Stomach (tissue), 9 donors: ENCODE measurements around the gene COG3. TPM values are rescaled to one million over a fixed set of nuclear protein-coding genes. Genes with fewer than 3 reads are reported as not detected.

Experiments used
- DNase-seq, 2 donors: peaks; one replicate each; pipeline versions ENCODE4 v3.0.0 to v3.0.0-alpha.2; 2013 to 2019
- H3K27ac ChIP-seq, 5 donors: fragments of 200-600 bp in 4 of 5; sonication (generic) in 4 of 5; one replicate each; pipeline ENCODE4 v1.5.1; 2013 to 2019; ENCODE audit warnings: mild to moderate bottlenecking in 1 of 5, moderate library complexity in 1 of 5
- H3K27me3 ChIP-seq, 3 donors: fragments of 200-600 bp; sonication (generic); one replicate each; pipeline ENCODE4 v1.5.1; 2017 to 2019; ENCODE audit warnings: mixed run types in 1 of 3
- H3K36me3 ChIP-seq, 4 donors: fragments of 200-600 bp; sonication (generic); 1 replicate in 3 of 4; 2 replicates in 1 of 4; pipeline ENCODE4 v1.5.1; 2016 to 2019
- H3K4me1 ChIP-seq, 4 donors: fragments of 200-600 bp; sonication (generic); one replicate each; pipeline ENCODE4 v1.5.1; 2016 to 2019
- H3K4me3 ChIP-seq, 4 donors: fragments of 200-600 bp; sonication (generic) in 3 of 4; one replicate each; pipeline ENCODE4 v1.5.1; 2016 to 2019; ENCODE audit warnings: mild to moderate bottlenecking in 1 of 4
- H3K9me3 ChIP-seq, 4 donors: fragments of 200-600 bp; sonication (generic); one replicate each; pipeline ENCODE4 v1.5.1; 2016 to 2019
- CTCF ChIP-seq, 7 experiments: fragments of 450-650 bp in 4 of 7; fragments of 200-600 bp in 3 of 7; sonication (generic) in 3 of 7; IDR thresholded peaks; one replicate each; pipeline ENCODE4 v1.5.1; 2016 to 2019; ENCODE audit warnings: antibody characterized with exemption in 7 of 7, control low read depth in 2 of 7, mild to moderate bottlenecking in 1 of 7
- EP300 ChIP-seq: sonication (generic); formaldehyde crosslinking; IDR thresholded peaks from one replicate; pipeline ENCODE4 v1.6.1; 2017; ENCODE audit warnings: antibody characterized with exemption
- POLR2A ChIP-seq, 4 donors: fragments of 450-650 bp; IDR thresholded peaks; one replicate each; pipeline ENCODE4 v1.6.1; 2016; ENCODE audit warnings: antibody characterized with exemption in 4 of 4, control low read depth in 2 of 4, mild to moderate bottlenecking in 1 of 4, moderate library complexity in 1 of 4
- POLR2AphosphoS5 ChIP-seq, 3 donors: sonication (generic); formaldehyde crosslinking; IDR thresholded peaks; one replicate each; pipeline ENCODE4 v1.6.1; 2016; ENCODE audit warnings: antibody characterized with exemption in 3 of 3
- WGBS, 5 donors: extraction: QIAGEN DNeasy Blood & Tissue Kit in 3 of 5; methylation state at CpG; one replicate each; pipeline versions ENCODE4 v1.1.5 to v1.1.7; 2013 to 2018; 5-methylcytosine and 5-hydroxymethylcytosine counted together
- intact Hi-C: fragments of 100-400 bp; cut with DNase I; formaldehyde crosslinking; loops from one replicate; pipeline ENCODE4 v1.15.1; 2023; ENCODE audit warnings: low total_unique reads
- polyA plus RNA-seq, 3 donors: library from polyadenylated mRNA; stranded (reverse); fragments of 200-250 nt; gene quantifications; one replicate each; pipeline ENCODE4 v1.2.3, GENCODE V29; 2013
- total RNA-seq, 5 donors: library from RNA; depleted of rRNA; stranded (reverse); fragments of >200 nt; gene quantifications; one replicate each; pipeline versions ENCODE4 v1.1.0 to v1.2.3, GENCODE V29; 2014 to 2016
- donor health status: healthy with polysubstance abuse.
- donor health status: Bipolar disorder and iron deficiency.
- donor health status: healthy.

The COG3 gene
- total and polyA plus RNA-seq, 8 donors: 10.4 to 442 (median 39.7) TPM

- 25 to 48% (median 36%) methylated on average over 6 of the region's 6 CpGs for WGBS, 5 donors
- DNase-seq: peak; percentile 66
- peaks cover 26 to 71% (median 55%) of the 10 kb centered on the region in 4 donors for H3K36me3 ChIP-seq
- TF ChIP-seq POLR2AphosphoS5 (IDR thresholded peaks at IDR 0.05) (peak in 2 of 3 donors; percentile 15 to 32), POLR2A (IDR thresholded peaks at IDR 0.05) (no peak)
- H3K27me3 ChIP-seq: no peaks in the 10 kb centered on the region
- H3K9me3 ChIP-seq: no peaks in the 10 kb centered on the region
- H3K4me3 ChIP-seq: no peak overlapping the region
- intact Hi-C loops: no loop called here
- peaks cover 0 to 33% (median 28%) of the 10 kb centered on the region in 4 donors for H3K4me1 ChIP-seq
- peak overlapping the region; percentile 23 to 79 (median 68) for H3K27ac ChIP-seq
These were observed 63.1 kb downstream of the COG3 start for GRCh38 chr13:45527699-45528462.

- H3K27ac ChIP-seq: no peak overlapping the region
- TF ChIP-seq POLR2A (IDR thresholded peaks at IDR 0.05) (no peak), EP300 (no peak), CTCF (IDR thresholded peaks at IDR 0.05) (no peak), POLR2AphosphoS5 (IDR thresholded peaks at IDR 0.05) (no peak)
- WGBS, 5 donors: 81 to 87% (median 84%) methylated on average over 3 of the region's 3 CpGs
- H3K36me3 ChIP-seq: peaks cover 34 to 76% (median 63%) of the 10 kb centered on the region in 4 donors
- intact Hi-C loops: no loop called here
- H3K9me3 ChIP-seq: no peaks in the 10 kb centered on the region
- H3K4me3 ChIP-seq: no peak overlapping the region
- DNase-seq: no peak
- H3K27me3 ChIP-seq: no peaks in the 10 kb centered on the region
- peaks cover 0 to 31% (median 28%) of the 10 kb centered on the region in 4 donors for H3K4me1 ChIP-seq
These were observed 65.0 kb downstream of the COG3 start for GRCh38 chr13:45529758-45530157.

- H3K4me3 ChIP-seq: no peak overlapping the region
- no peak for DNase-seq
- H3K36me3 ChIP-seq: peaks cover 31 to 77% (median 71%) of the 10 kb centered on the region in 4 donors
- WGBS, 5 donors: 82 to 87% (median 84%) methylated on average over 9 of the region's 9 CpGs
- H3K9me3 ChIP-seq: no peaks in the 10 kb centered on the region
- TF ChIP-seq CTCF (IDR thresholded peaks at IDR 0.05) (no peak), POLR2AphosphoS5 (IDR thresholded peaks at IDR 0.05) (no peak), EP300 (no peak), POLR2A (IDR thresholded peaks at IDR 0.05) (no peak)
- no peaks in the 10 kb centered on the region for H3K27me3 ChIP-seq
- no peak overlapping the region for H3K27ac ChIP-seq
- no peaks in the 10 kb centered on the region for H3K4me1 ChIP-seq
- intact Hi-C loops: no loop called here
These were observed 69.9 kb downstream of the COG3 start for GRCh38 chr13:45534604-45535003.

- WGBS, 5 donors: 47 to 79% (median 52%) methylated on average over 2 of the region's 2 CpGs
- intact Hi-C loops: no loop called here
- no peaks in the 10 kb centered on the region for H3K9me3 ChIP-seq
- H3K4me3 ChIP-seq: no peak overlapping the region
- H3K27me3 ChIP-seq: no peaks in the 10 kb centered on the region
- H3K27ac ChIP-seq: no peak overlapping the region
- H3K36me3 ChIP-seq: peaks cover 18 to 61% (median 55%) of the 10 kb centered on the region in 4 donors
- TF ChIP-seq POLR2AphosphoS5 (IDR thresholded peaks at IDR 0.05) (no peak), CTCF (IDR thresholded peaks at IDR 0.05) (no peak), EP300 (no peak), POLR2A (IDR thresholded peaks at IDR 0.05) (no peak)
- H3K4me1 ChIP-seq: no peaks in the 10 kb centered on the region
- no peak for DNase-seq
These were observed 71.5 kb downstream of the COG3 start for GRCh38 chr13:45536224-45536623.

- H3K36me3 ChIP-seq: peaks cover 13 to 50% (median 45%) of the 10 kb centered on the region in 4 donors
- H3K9me3 ChIP-seq: no peaks in the 10 kb centered on the region
- no peak overlapping the region for H3K27ac ChIP-seq
- intact Hi-C loops: no loop called here
- no peak overlapping the region for H3K4me3 ChIP-seq
- no peaks in the 10 kb centered on the region for H3K27me3 ChIP-seq
- DNase-seq: no peak
- WGBS, 5 donors: 69 to 88% (median 73%) methylated on average over 1 of the region's 1 CpG
- TF ChIP-seq EP300: no peak
- TF ChIP-seq POLR2AphosphoS5 (IDR thresholded peaks at IDR 0.05): no peak
- TF ChIP-seq CTCF (IDR thresholded peaks at IDR 0.05): no peak
- no peak for TF ChIP-seq POLR2A (IDR thresholded peaks at IDR 0.05)
- no peaks in the 10 kb centered on the region for H3K4me1 ChIP-seq
These were observed 72.8 kb downstream of the COG3 start for GRCh38 chr13:45537516-45537915.
